ENCODE results near the gene LCE3A. TPM values are rescaled to one million over a fixed set of nuclear protein-coding genes. Genes with fewer than 3 reads are reported as not detected.

LCE3A gene
- total RNA-seq, 2 donors from 2014 or later = not detected

GRCh38 chr1:152643945-152644344, 21.0 kb upstream of the LCE3A start:
- Mint-ChIP-seq H3K27me3 (ENCODE audit: insufficient read depth) (no peaks in the 10 kb centered on the region), H3K4me3 (no peak overlapping the region), H3K27ac (no peak overlapping the region), H3K9me3 (peaks cover 93% of the 10 kb centered on the region), H3K4me1 (no peaks in the 10 kb centered on the region), H3K36me3 (ENCODE audit: low read depth) (no peaks in the 10 kb centered on the region)
- H3K9me3 ChIP-seq (ENCODE audit: control insufficient read depth, low read length) = peaks cover 80% of the 10 kb centered on the region
- no peak for DNase-seq
- no peak overlapping the region for H3K9ac ChIP-seq (ENCODE audit: extremely low read depth, low read length, poor library complexity, severe bottlenecking)
- H3K4me3 ChIP-seq (ENCODE audit: low read length) = no peak overlapping the region
- H3K4me1 ChIP-seq (ENCODE audit: control insufficient read depth, insufficient read depth, low read length) = no peaks in the 10 kb centered on the region
- H3K36me3 ChIP-seq (ENCODE audit: control insufficient read depth, insufficient read depth, low read length) = no peaks in the 10 kb centered on the region
- no peak for TF ChIP-seq CTCF (conservative IDR thresholded peaks at IDR 0.05)
- H3K27me3 ChIP-seq (ENCODE audit: control insufficient read depth, insufficient read depth, low read length, poor library complexity, severe bottlenecking) = no peaks in the 10 kb centered on the region
- 53 to 63% methylated on average over 2 to 3 of the region's 3 CpGs for WGBS, 2 experiments (ENCODE audit: insufficient coverage in 1 of 2, insufficient read length in 1 of 2)
- H3K27ac ChIP-seq (ENCODE audit: low read depth, low read length) = no peak overlapping the region

GRCh38 chr1:152640351-152640750, 17.4 kb upstream of the LCE3A start:
- H3K27me3 Mint-ChIP-seq (ENCODE audit: insufficient read depth) = no peaks in the 10 kb centered on the region
- no peak for DNase-seq
- TF ChIP-seq CTCF (conservative IDR thresholded peaks at IDR 0.05) = no peak
- 25 to 36% methylated on average over 1 of the region's 1 CpG for whole genome bisulfite sequencing, 2 experiments (ENCODE audit: insufficient coverage in 1 of 2, insufficient read length in 1 of 2)
- Histone ChIP-seq H3K36me3 (ENCODE audit: control insufficient read depth, insufficient read depth, low read length) (no peaks in the 10 kb centered on the region), H3K4me1 (ENCODE audit: control insufficient read depth, insufficient read depth, low read length) (no peaks in the 10 kb centered on the region), H3K9me3 (ENCODE audit: control insufficient read depth, low read length) (peaks cover 79% of the 10 kb centered on the region), H3K9ac (ENCODE audit: extremely low read depth, low read length, poor library complexity, severe bottlenecking) (no peak overlapping the region), H3K27me3 (ENCODE audit: control insufficient read depth, insufficient read depth, low read length, poor library complexity, severe bottlenecking) (no peaks in the 10 kb centered on the region), H3K4me3 (ENCODE audit: low read length) (no peak overlapping the region), H3K27ac (ENCODE audit: low read depth, low read length) (no peak overlapping the region)
- peaks cover 2% of the 10 kb centered on the region for H3K36me3 Mint-ChIP-seq (ENCODE audit: low read depth)
- no peak overlapping the region for H3K27ac Mint-ChIP-seq
- H3K9me3 Mint-ChIP-seq = peaks cover 94% of the 10 kb centered on the region
- H3K4me3 Mint-ChIP-seq = no peak overlapping the region
- H3K4me1 Mint-ChIP-seq = no peaks in the 10 kb centered on the region

- DNase-seq = no peak
- Histone ChIP-seq H3K27ac (ENCODE audit: low read depth, low read length) (no peak overlapping the region), H3K9me3 (ENCODE audit: control insufficient read depth, low read length) (peaks cover 74% of the 10 kb centered on the region), H3K9ac (ENCODE audit: extremely low read depth, low read length, poor library complexity, severe bottlenecking) (no peak overlapping the region), H3K4me1 (ENCODE audit: control insufficient read depth, insufficient read depth, low read length) (no peaks in the 10 kb centered on the region), H3K4me3 (ENCODE audit: low read length) (no peak overlapping the region), H3K27me3 (ENCODE audit: control insufficient read depth, insufficient read depth, low read length, poor library complexity, severe bottlenecking) (no peaks in the 10 kb centered on the region), H3K36me3 (ENCODE audit: control insufficient read depth, insufficient read depth, low read length) (no peaks in the 10 kb centered on the region)
- no peak overlapping the region for H3K4me3 Mint-ChIP-seq
- peaks cover 96% of the 10 kb centered on the region for H3K9me3 Mint-ChIP-seq
- TF ChIP-seq CTCF (conservative IDR thresholded peaks at IDR 0.05) = no peak
- WGBS, 2 experiments (ENCODE audit: insufficient coverage in 1 of 2, insufficient read length in 1 of 2) = 68 to 88% methylated on average over 2 to 3 of the region's 3 CpGs
- H3K27me3 Mint-ChIP-seq (ENCODE audit: insufficient read depth) = no peaks in the 10 kb centered on the region
- H3K36me3 Mint-ChIP-seq (ENCODE audit: low read depth) = no peaks in the 10 kb centered on the region
- H3K27ac Mint-ChIP-seq = no peak overlapping the region
- no peaks in the 10 kb centered on the region for H3K4me1 Mint-ChIP-seq
These were observed 7.7 kb upstream of the LCE3A start for GRCh38 chr1:152630596-152630995.
